GM12874 (cell line): ENCODE measurements around the gene SULT6B1.

Experiments used
- TF ChIP-seq, protein P1 (sequence below): IDR thresholded peaks from 2 replicates; pipeline ENCODE4 v1.5.1; 2011; ENCODE audit warnings: low read depth, mild to moderate bottlenecking, control low read depth, low read length, moderate library complexity; ENCODE audit not compliant: insufficient read depth

Gene SULT6B1

DNA sequence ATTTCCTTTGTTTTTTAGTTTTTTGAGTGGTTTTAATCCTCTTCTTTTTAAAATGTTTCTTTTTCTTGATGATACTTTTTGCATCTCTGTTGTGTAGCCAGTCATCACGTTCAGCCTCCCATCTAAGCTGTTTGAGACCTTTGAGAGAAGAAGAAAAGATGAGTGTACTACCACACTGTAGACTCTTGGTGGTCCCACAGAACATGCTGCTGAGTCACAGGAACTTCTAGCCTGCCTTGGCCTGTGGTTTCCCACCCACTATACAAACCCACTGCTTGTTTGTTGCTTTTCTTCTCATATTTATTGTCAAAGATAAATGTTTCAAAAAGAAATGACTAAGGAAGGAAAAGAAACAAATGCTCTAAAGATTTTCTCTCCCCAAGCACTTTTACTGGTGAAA lies 13.3 kb upstream of the SULT6B1 start:
- TF ChIP-seq, protein P1, sequence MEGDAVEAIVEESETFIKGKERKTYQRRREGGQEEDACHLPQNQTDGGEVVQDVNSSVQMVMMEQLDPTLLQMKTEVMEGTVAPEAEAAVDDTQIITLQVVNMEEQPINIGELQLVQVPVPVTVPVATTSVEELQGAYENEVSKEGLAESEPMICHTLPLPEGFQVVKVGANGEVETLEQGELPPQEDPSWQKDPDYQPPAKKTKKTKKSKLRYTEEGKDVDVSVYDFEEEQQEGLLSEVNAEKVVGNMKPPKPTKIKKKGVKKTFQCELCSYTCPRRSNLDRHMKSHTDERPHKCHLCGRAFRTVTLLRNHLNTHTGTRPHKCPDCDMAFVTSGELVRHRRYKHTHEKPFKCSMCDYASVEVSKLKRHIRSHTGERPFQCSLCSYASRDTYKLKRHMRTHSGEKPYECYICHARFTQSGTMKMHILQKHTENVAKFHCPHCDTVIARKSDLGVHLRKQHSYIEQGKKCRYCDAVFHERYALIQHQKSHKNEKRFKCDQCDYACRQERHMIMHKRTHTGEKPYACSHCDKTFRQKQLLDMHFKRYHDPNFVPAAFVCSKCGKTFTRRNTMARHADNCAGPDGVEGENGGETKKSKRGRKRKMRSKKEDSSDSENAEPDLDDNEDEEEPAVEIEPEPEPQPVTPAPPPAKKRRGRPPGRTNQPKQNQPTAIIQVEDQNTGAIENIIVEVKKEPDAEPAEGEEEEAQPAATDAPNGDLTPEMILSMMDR, result no peak

DNA sequence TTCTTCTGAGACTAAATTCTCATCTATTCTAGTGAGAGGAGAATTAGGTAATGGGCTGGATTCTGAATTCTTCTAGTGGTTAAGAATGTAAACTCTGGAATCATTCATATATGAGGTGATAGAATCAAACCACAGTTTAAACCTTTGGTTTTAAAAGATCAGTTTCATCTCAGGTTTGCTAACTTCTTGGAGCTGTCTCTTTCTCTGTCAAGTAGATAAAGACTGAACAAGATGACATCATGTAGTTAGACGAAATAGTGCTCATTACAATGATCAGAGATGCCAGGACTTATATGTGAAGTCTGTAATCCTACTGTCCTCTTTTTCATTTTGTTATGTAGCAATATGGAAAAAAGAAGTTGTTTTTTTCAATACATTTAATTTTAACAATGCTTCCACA lies 12.7 kb upstream of the SULT6B1 start:
- TF ChIP-seq, protein P1, result no peak

DNA sequence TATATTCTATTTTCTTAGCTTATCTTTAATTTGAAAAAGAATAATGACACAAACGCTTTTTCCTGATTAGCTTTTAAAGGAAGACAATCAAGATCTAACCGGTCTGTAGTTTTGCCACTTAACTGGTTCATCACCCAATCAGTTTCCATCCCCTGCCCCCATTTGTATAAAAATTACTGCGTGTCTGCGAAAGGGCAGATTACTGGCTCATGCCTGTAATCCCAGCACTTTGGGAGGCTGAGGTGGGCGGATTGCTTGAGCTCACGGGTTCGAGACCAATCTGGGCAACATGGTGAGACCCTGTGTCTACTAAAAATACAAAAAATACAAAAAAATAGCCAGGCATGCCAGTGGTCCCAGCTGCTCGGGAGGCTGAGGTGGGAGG lies 10.2 kb upstream of the SULT6B1 start:
- TF ChIP-seq, protein P1, result no peak

DNA sequence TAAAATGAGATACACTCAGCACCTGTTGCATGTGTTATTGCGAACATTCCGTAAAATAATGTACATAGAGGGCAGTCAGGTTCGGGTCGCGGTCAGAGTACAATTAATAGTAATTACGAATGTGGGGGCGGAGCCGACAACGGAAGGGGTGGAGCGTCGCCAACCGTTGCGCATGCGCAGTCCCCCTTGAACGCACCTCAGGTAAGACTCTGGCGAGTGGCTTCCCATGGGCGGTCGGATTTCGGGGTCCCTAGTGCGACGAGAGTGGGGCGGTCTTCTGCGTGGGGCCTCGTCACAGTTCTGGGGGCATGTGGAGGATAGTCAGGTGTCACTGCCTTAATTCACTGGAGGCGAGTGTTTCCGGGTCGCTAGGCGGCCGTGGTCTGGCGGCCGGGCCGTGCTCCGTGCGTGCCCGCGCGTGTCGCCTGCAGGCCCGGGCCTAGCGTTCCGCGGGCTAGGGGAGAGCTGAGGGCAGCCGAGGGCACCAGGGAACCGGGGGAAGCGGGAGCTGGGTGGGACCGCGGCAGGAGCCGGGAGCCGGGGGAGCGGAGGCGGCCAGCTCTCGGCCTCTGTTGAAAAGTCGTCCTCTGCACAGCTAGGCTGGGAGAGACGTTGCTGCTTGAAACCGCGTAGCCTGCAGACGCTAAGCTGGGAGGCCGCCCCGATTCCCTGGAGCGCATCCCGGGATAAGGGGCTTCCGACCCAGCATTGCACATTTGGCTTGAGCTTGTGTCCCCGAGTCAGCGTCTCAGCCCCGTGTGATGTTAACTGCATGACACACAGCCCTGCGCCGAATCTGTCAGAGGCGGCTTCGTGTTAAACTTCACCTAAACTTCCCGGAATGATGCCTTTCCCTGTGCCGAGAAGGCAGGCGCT lies 8.1 kb upstream of the SULT6B1 start, which contains the start of gene CEBPZOS:
CEBPZOS (plus strand) TSS at position 177 of the 876 bp plus-strand sequence. CDS start 3,209 bp downstream, outside the sequence.
- TF ChIP-seq, protein P1, result no peak

DNA sequence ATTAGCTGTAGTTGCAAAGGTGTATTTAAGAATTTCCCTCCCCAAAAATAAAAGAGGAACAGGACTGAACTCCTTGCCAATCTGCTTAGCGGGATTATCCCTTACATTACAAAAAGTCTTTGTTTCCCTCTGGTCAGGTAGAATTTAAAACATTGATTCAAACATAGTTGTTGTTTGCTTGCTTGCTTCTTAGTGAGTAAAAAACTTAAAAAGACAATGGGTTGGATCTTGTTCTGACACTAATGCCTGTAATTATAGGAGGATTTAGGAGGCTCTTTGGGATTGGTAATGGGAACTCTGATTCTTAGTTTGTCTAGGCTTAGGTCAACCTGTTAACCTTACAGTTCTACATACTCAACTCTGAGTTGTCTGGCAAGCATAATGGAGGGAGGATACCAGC lies 4.1 kb upstream of the SULT6B1 start:
- TF ChIP-seq, protein P1, result no peak

DNA sequence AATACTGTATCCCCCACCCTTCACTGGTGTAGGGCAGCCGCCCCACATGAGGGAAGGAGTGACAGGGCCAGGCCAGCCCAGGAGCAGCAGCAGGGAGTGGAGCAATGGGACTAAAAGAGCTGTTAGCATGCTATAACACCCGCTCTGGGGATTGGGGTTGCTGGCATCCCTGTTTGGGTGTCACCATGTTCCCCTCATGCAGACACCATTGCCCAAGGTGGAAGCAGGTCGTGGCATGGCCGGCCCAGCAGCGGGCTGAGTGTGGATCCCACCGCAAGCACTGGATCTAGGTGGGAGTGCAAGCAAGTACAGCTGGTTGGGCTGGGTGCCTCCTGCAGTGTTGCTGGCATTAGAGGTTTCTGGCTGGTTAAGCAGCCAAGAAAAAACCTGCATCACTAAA lies 3.3 kb upstream of the SULT6B1 start:
- TF ChIP-seq, protein P1, result no peak

GRCh38 chr2:37191253-37191652 lies 2.8 kb upstream of the SULT6B1 start:
- TF ChIP-seq, protein P1, result no peak
